A549 (cell line): ENCODE measurements around the gene SPINK2. TPM values are rescaled to one million over a fixed set of nuclear protein-coding genes. Genes with fewer than 3 reads are reported as not detected.

ENCODE experiments used
- ATAC-seq, 2 experiments: fragments of 200-7000 bp in 1 of 2; fragments of >200 bp in 1 of 2; cut with Nextera tagmentation in 1 of 2; cut with Tn5 transposase in 1 of 2; 3 replicates each; pipeline versions ENCODE4 v1.8.0 to v1.9.1; 2018 to 2020; ENCODE audit warnings: mild to moderate bottlenecking in 1 of 2, moderate library complexity in 1 of 2
- CTCF ChIA-PET: fragments of 300-600 bp; sonication (Branson Sonifier 250); formaldehyde crosslinking; extraction: SDS; loops from one replicate; lab custom pipeline; 2021; ENCODE audit warnings: antibody characterized with exemption, inconsistent platforms; lab: Yijun Ruan, JAX
- POLR2A ChIA-PET: fragments of 350-600 bp; formaldehyde crosslinking; extraction: SDS; loops from one replicate; lab custom pipeline; 2021; ENCODE audit warnings: antibody characterized with exemption, inconsistent platforms; lab: Yijun Ruan, JAX
- DNase-seq, 2 experiments: peaks; one replicate each; pipeline versions ENCODE4 v3.0.0 to v3.0.0-alpha.2; 2011 to 2016; ENCODE audit warnings: low read depth in 1 of 2, low spot score in 1 of 2
- FAIRE-seq: peaks from 2 replicates; lab custom pipeline; 2011; peaks lifted over from hg19 to GRCh38; lab: Jason Lieb, UNC
- H3K27ac ChIP-seq, 2 experiments: fragments of >200 bp; sonication (Bioruptor Twin); formaldehyde crosslinking; 3 replicates each; pipeline ENCODE4 v1.5.1; 2016 to 2017
- H3K4me1 ChIP-seq: fragments of >200 bp; sonication (Bioruptor Twin); formaldehyde crosslinking; 3 replicates; pipeline ENCODE4 v1.6.1; 2016
- H3K4me2 ChIP-seq: fragments of >200 bp; sonication (Bioruptor Twin); formaldehyde crosslinking; 3 replicates; pipeline ENCODE4 v1.6.1; 2016
- H3K4me3 ChIP-seq: fragments of >200 bp; sonication (Bioruptor Twin); formaldehyde crosslinking; 3 replicates; pipeline ENCODE4 v1.5.1; 2016
- H3K9me3 ChIP-seq: fragments of >200 bp; sonication (Bioruptor Twin); formaldehyde crosslinking; 3 replicates; pipeline ENCODE4 v1.6.1; 2016
- CBX8 ChIP-seq: fragments of 200-600 bp; sonication (generic); IDR thresholded peaks from 2 replicates; pipeline ENCODE4 v1.6.1; 2016
- CHD2 ChIP-seq: fragments of 150-350 bp; IDR thresholded peaks from 2 replicates; pipeline ENCODE4 v1.6.1; 2014; ENCODE audit warnings: low read length; ENCODE audit not compliant: partially characterized antibody
- EHF ChIP-seq: fragments of 250-450 bp; sonication (Bioruptor Pico); IDR thresholded peaks from 2 replicates; pipeline ENCODE4 v1.5.0; 2020; ENCODE audit warnings: mild to moderate bottlenecking
- EHMT2 ChIP-seq: fragments of 200-600 bp; sonication (generic); IDR thresholded peaks from 2 replicates; pipeline ENCODE4 v1.6.1; 2016; ENCODE audit warnings: antibody characterized with exemption, low read depth, mild to moderate bottlenecking, moderate library complexity
- FOSB ChIP-seq: fragments of 250-450 bp; sonication (Bioruptor Pico); IDR thresholded peaks from 2 replicates; pipeline ENCODE4 v1.5.0; 2020; ENCODE audit warnings: mild to moderate bottlenecking, moderate library complexity
- FOXS1 ChIP-seq: fragments of 250-450 bp; sonication (Bioruptor Pico); IDR thresholded peaks from 2 replicates; pipeline ENCODE4 v1.5.0; 2020; ENCODE audit warnings: mild to moderate bottlenecking, moderate library complexity
- KDM1A ChIP-seq: fragments of 200-600 bp; sonication (generic); IDR thresholded peaks from 2 replicates; pipeline ENCODE4 v1.6.1; 2016; ENCODE audit warnings: low read depth, mild to moderate bottlenecking
- MAZ ChIP-seq: fragments of 150-350 bp; IDR thresholded peaks from 2 replicates; pipeline ENCODE4 v1.6.1; 2014; ENCODE audit warnings: antibody characterized with exemption, low read depth, low read length, borderline replicate concordance
- NPAS2 ChIP-seq: fragments of 250-450 bp; sonication (Bioruptor Pico); IDR thresholded peaks from 2 replicates; pipeline ENCODE4 v1.8.0; 2022; ENCODE audit warnings: mild to moderate bottlenecking, moderate library complexity, borderline replicate concordance
- PHF8 ChIP-seq: fragments of 200-600 bp; sonication (generic); IDR thresholded peaks from 2 replicates; pipeline ENCODE4 v1.6.1; 2016; ENCODE audit warnings: low read depth, mild to moderate bottlenecking, antibody characterized with exemption, moderate library complexity, borderline replicate concordance
- RCOR1 ChIP-seq: fragments of 150-350 bp; IDR thresholded peaks from 2 replicates; pipeline ENCODE4 v1.6.1; 2014; ENCODE audit warnings: antibody characterized with exemption, low read length, low read depth
- RNF2 ChIP-seq: fragments of 200-600 bp; sonication (generic); IDR thresholded peaks from 2 replicates; pipeline ENCODE4 v1.6.1; 2016; ENCODE audit warnings: low read depth, mild to moderate bottlenecking, antibody characterized with exemption, moderate library complexity, borderline replicate concordance
- SMC3 ChIP-seq: fragments of >200 bp; sonication (Bioruptor Twin); formaldehyde crosslinking; IDR thresholded peaks from 3 replicates; pipeline ENCODE4 v1.6.1; 2018; ENCODE audit warnings: inconsistent platforms
- SREBF2 ChIP-seq: fragments of 450-650 bp; IDR thresholded peaks from 2 replicates; pipeline ENCODE4 v1.6.1; 2014; ENCODE audit warnings: mild to moderate bottlenecking, moderate library complexity
- TFCP2L1 ChIP-seq: fragments of 250-450 bp; sonication (Bioruptor Pico); IDR thresholded peaks from 2 replicates; pipeline ENCODE4 v1.5.0; 2021; ENCODE audit warnings: mild to moderate bottlenecking
- ZC3H11A ChIP-seq: fragments of 450-650 bp; IDR thresholded peaks from 2 replicates; pipeline ENCODE4 v1.6.1; 2014; ENCODE audit warnings: antibody characterized with exemption, mild to moderate bottlenecking
- ZSCAN20 ChIP-seq: fragments of 250-450 bp; sonication (Bioruptor Pico); IDR thresholded peaks from 2 replicates; pipeline ENCODE4 v1.8.0; 2022; ENCODE audit warnings: mild to moderate bottlenecking, moderate library complexity
- WGBS: methylation state at CpG from one replicate; pipeline ENCODE4 v1.1.6; 2017; ENCODE audit errors: missing lambda C conversion rate; 5-methylcytosine and 5-hydroxymethylcytosine counted together
- polyA plus RNA-seq, 4 experiments: library from polyadenylated mRNA; depleted of rRNA in 3 of 4; stranded (reverse); fragments of >200 nt; fragmentation: RNase III in 1 of 4; extraction: RNeasy Plus Mini Kit Qiagen cat#74134 plus additional on column Dnase treatment in 1 of 4; gene quantifications; 2 replicates in 3 of 4; 3 replicates in 1 of 4; pipeline ENCODE4 v1.2.3, GENCODE V29; 2011 to 2017
- TF ChIP-seq, protein P1 (sequence below): fragments of 150-350 bp; IDR thresholded peaks from 2 replicates; pipeline ENCODE4 v1.6.1; 2014; ENCODE audit warnings: low read depth, mild to moderate bottlenecking, low read length
- TF ChIP-seq, protein P2 (sequence below): fragments of >200 bp; sonication (Bioruptor Twin); formaldehyde crosslinking; IDR thresholded peaks from 3 replicates; pipeline ENCODE4 v1.5.1; 2016
- TF ChIP-seq, protein P3 (sequence below): fragments of 250-450 bp; sonication (Bioruptor Pico); IDR thresholded peaks from 2 replicates; pipeline ENCODE4 v1.5.0; 2021; ENCODE audit warnings: mild to moderate bottlenecking, moderate library complexity, borderline replicate concordance
- TF ChIP-seq, protein P4 (sequence below): IDR thresholded peaks from 2 replicates; pipeline ENCODE4 v1.6.1; 2012
- TF ChIP-seq, protein P5 (sequence below): fragments of 250-450 bp; sonication (Bioruptor Pico); IDR thresholded peaks from 2 replicates; pipeline ENCODE4 v1.5.0; 2020; ENCODE audit warnings: low read depth, mild to moderate bottlenecking, moderate library complexity

Gene SPINK2
- polyA plus RNA-seq, 2 of the 4 experiments (the other 2 are of a cell fraction): not detected

DNA sequence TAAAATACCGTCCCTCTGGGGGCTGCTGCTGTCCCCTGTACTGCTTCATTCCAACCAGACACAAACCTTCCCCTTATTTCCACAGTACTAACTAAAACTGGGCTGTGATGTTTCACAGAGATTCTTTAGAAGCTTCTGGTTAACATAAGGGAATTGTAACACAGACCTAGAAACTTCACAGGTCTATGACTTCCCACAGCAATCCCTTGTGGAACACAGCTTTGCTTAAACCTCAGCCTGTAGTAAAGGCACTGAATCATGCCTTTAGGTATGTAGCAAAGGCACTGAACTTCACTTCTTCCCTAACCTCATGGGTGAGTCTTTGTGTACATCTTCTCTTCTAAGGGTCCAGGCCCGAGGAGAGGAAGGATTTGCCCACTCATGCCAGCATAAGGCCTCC is 49.4 kb downstream of the SPINK2 start:
- 35% methylated on average over 2 of the region's 2 CpGs for WGBS
- Histone ChIP-seq H3K4me1 (no peaks in the 10 kb centered on the region), H3K9me3 (no peaks in the 10 kb centered on the region), H3K27ac (no peak overlapping the region), H3K4me2 (no peak overlapping the region), H3K4me3 (no peak overlapping the region)
- FAIRE-seq (no peak), ATAC-seq (no peak), DNase-seq (no peak)
- TF ChIP-seq, protein P1, sequence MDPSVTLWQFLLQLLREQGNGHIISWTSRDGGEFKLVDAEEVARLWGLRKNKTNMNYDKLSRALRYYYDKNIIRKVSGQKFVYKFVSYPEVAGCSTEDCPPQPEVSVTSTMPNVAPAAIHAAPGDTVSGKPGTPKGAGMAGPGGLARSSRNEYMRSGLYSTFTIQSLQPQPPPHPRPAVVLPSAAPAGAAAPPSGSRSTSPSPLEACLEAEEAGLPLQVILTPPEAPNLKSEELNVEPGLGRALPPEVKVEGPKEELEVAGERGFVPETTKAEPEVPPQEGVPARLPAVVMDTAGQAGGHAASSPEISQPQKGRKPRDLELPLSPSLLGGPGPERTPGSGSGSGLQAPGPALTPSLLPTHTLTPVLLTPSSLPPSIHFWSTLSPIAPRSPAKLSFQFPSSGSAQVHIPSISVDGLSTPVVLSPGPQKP: no peak
- TF ChIP-seq NPAS2 (CRISPR knock-in tag) (no peak), KDM1A (no peak), TFCP2L1 (no peak), EHMT2 (no peak), ZSCAN20 (CRISPR knock-in tag) (no peak), CBX8 (no peak), CHD2 (no peak), RNF2 (no peak)
- TF ChIP-seq, protein P2, sequence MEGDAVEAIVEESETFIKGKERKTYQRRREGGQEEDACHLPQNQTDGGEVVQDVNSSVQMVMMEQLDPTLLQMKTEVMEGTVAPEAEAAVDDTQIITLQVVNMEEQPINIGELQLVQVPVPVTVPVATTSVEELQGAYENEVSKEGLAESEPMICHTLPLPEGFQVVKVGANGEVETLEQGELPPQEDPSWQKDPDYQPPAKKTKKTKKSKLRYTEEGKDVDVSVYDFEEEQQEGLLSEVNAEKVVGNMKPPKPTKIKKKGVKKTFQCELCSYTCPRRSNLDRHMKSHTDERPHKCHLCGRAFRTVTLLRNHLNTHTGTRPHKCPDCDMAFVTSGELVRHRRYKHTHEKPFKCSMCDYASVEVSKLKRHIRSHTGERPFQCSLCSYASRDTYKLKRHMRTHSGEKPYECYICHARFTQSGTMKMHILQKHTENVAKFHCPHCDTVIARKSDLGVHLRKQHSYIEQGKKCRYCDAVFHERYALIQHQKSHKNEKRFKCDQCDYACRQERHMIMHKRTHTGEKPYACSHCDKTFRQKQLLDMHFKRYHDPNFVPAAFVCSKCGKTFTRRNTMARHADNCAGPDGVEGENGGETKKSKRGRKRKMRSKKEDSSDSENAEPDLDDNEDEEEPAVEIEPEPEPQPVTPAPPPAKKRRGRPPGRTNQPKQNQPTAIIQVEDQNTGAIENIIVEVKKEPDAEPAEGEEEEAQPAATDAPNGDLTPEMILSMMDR: no peak
- TF ChIP-seq, protein P3, sequence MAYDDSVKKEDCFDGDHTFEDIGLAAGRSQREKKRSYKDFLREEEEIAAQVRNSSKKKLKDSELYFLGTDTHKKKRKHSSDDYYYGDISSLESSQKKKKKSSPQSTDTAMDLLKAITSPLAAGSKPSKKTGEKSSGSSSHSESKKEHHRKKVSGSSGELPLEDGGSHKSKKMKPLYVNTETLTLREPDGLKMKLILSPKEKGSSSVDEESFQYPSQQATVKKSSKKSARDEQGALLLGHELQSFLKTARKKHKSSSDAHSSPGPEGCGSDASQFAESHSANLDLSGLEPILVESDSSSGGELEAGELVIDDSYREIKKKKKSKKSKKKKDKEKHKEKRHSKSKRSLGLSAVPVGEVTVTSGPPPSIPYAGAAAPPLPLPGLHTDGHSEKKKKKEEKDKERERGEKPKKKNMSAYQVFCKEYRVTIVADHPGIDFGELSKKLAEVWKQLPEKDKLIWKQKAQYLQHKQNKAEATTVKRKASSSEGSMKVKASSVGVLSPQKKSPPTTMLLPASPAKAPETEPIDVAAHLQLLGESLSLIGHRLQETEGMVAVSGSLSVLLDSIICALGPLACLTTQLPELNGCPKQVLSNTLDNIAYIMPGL: no peak
- CTCF ChIA-PET: interaction anchor here (1.3 kb wide), 1 partner anchor 8 kb away, joined by 3 read pairs; no protein-coding TSS in a partner anchor
- POLR2A ChIA-PET: no interaction called here

DNA sequence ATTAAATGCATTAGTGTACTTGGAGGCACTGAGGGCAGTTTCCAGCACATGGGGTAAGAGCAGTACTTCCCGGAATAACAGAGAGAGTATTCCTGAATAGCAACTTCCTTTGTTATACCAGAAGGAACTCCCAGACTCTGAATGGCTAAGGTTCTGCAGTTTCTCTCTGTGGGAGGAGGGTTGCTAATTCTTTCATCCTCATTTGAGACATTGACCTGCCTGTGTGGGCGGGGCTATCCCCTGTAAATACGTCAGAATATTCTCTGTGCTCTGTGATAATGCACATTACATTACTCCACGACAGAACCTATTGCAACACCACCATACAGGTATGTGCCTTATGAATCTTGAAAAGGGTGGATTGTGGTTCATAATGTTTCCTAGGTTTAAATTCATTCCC is 52.7 kb downstream of the SPINK2 start:
- no peak for TF ChIP-seq EHF (CRISPR knock-in tag)
- no peak for TF ChIP-seq SREBF2
- TF ChIP-seq SMC3: no peak
- TF ChIP-seq FOXS1: no peak
- TF ChIP-seq PHF8: no peak
- TF ChIP-seq, protein P4, sequence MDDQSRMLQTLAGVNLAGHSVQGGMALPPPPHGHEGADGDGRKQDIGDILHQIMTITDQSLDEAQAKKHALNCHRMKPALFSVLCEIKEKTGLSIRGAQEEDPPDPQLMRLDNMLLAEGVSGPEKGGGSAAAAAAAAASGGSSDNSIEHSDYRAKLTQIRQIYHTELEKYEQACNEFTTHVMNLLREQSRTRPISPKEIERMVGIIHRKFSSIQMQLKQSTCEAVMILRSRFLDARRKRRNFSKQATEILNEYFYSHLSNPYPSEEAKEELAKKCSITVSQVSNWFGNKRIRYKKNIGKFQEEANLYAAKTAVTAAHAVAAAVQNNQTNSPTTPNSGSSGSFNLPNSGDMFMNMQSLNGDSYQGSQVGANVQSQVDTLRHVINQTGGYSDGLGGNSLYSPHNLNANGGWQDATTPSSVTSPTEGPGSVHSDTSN: no peak
- TF ChIP-seq FOSB (CRISPR knock-in tag): no peak
- no peak for TF ChIP-seq ZC3H11A
- TF ChIP-seq NPAS2 (CRISPR knock-in tag): no peak
- no peak for TF ChIP-seq RCOR1
- TF ChIP-seq, protein P5, sequence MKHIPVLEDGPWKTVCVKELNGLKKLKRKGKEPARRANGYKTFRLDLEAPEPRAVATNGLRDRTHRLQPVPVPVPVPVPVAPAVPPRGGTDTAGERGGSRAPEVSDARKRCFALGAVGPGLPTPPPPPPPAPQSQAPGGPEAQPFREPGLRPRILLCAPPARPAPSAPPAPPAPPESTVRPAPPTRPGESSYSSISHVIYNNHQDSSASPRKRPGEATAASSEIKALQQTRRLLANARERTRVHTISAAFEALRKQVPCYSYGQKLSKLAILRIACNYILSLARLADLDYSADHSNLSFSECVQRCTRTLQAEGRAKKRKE (CRISPR knock-in tag): no peak
- no peak for TF ChIP-seq MAZ
- no peak overlapping the region for H3K4me3 ChIP-seq
- FAIRE-seq (no peak), DNase-seq (no peak), ATAC-seq (no peak)
- H3K4me1 ChIP-seq: no peaks in the 10 kb centered on the region
- H3K9me3 ChIP-seq: no peaks in the 10 kb centered on the region
- ChIA-PET CTCF (no interaction called here), POLR2A (no interaction called here)
- no peak overlapping the region for H3K4me2 ChIP-seq
- H3K27ac ChIP-seq: no peak overlapping the region
- 43% methylated on average over 4 of the region's 4 CpGs for WGBS
